HG02973 (cell line): Measurements from ENCODE around the gene PHOSPHO2.

ENCODE experiments used
- ATAC-seq: cut with Tn5 transposase; IDR thresholded peaks from one replicate; pipeline ENCODE4 v1.9.1; 2021; ENCODE audit warnings: moderate library complexity; ENCODE audit not compliant: unreplicated experiment

Gene PHOSPHO2

GRCh38 chr2:169715379-169716237, 21.3 kb downstream of the PHOSPHO2 start:
- ATAC-seq, result no peak

- no peak for ATAC-seq
These were observed 22.1 kb downstream of the PHOSPHO2 start for GRCh38 chr2:169716238-169716886.

GRCh38 chr2:169716938-169717690, 22.8 kb downstream of the PHOSPHO2 start:
- no peak for ATAC-seq

- no peak for ATAC-seq
These were observed 23.4 kb downstream of the PHOSPHO2 start for GRCh38 chr2:169717691-169718063.

GRCh38 chr2:169718930-169719504, 24.7 kb downstream of the PHOSPHO2 start:
- no peak for ATAC-seq

- ATAC-seq, result no peak
These were observed 26.7 kb downstream of the PHOSPHO2 start for GRCh38 chr2:169721016-169721415.

GRCh38 chr2:169727065-169727464, 32.8 kb downstream of the PHOSPHO2 start:
- ATAC-seq, result no peak

- no peak for ATAC-seq
These were observed 35.0 kb downstream of the PHOSPHO2 start for GRCh38 chr2:169729274-169729605.

GRCh38 chr2:169732075-169732474, 37.8 kb downstream of the PHOSPHO2 start:
- ATAC-seq, result no peak

- ATAC-seq, result no peak
These were observed 38.5 kb downstream of the PHOSPHO2 start for GRCh38 chr2:169732583-169733358.

- ATAC-seq, result peak; percentile 43
These were observed 40.0 kb downstream of the PHOSPHO2 start for GRCh38 chr2:169734169-169734847.

GRCh38 chr2:169735623-169736022, 41.4 kb downstream of the PHOSPHO2 start:
- no peak for ATAC-seq

- ATAC-seq, result no peak
These were observed 42.6 kb downstream of the PHOSPHO2 start for GRCh38 chr2:169736902-169737301.

- ATAC-seq, result no peak
These were observed 44.4 kb downstream of the PHOSPHO2 start for GRCh38 chr2:169738566-169739229.

GRCh38 chr2:169739351-169739750, 45.1 kb downstream of the PHOSPHO2 start:
- ATAC-seq, result no peak

- ATAC-seq, result no peak
These were observed 49.3 kb downstream of the PHOSPHO2 start for GRCh38 chr2:169743549-169743948.

- ATAC-seq, result no peak
These were observed 52.0 kb downstream of the PHOSPHO2 start for GRCh38 chr2:169746240-169746639.

GRCh38 chr2:169748319-169748718, 54.0 kb downstream of the PHOSPHO2 start:
- no peak for ATAC-seq
